Measurements from ENCODE around the gene ERC2. TPM values are rescaled to one million over a fixed set of nuclear protein-coding genes. Genes with fewer than 3 reads are reported as not detected.
"Not testable (repeated sequence)": the region's sequence is repeated elsewhere in the genome, so short reads cannot be mapped to it uniquely, and the experiment has no call there.

The ERC2 gene
- total RNA-seq, 1 donor from 2014 or later = 32.5 TPM

- DNase-seq (ENCODE audit: low spot score, unreplicated experiment) = no peak
- H3K4me1 Mint-ChIP-seq (ENCODE audit: low read depth) = no peaks in the 10 kb centered on the region
- H3K27me3 Mint-ChIP-seq = no peaks in the 10 kb centered on the region
- H3K9me3 Mint-ChIP-seq (ENCODE audit: low read depth) = no peaks in the 10 kb centered on the region
- peak overlapping the region; percentile 30 for H3K27ac Mint-ChIP-seq
- H3K4me3 Mint-ChIP-seq (ENCODE audit: low read depth) = no peak overlapping the region
- TF ChIP-seq, protein P1, sequence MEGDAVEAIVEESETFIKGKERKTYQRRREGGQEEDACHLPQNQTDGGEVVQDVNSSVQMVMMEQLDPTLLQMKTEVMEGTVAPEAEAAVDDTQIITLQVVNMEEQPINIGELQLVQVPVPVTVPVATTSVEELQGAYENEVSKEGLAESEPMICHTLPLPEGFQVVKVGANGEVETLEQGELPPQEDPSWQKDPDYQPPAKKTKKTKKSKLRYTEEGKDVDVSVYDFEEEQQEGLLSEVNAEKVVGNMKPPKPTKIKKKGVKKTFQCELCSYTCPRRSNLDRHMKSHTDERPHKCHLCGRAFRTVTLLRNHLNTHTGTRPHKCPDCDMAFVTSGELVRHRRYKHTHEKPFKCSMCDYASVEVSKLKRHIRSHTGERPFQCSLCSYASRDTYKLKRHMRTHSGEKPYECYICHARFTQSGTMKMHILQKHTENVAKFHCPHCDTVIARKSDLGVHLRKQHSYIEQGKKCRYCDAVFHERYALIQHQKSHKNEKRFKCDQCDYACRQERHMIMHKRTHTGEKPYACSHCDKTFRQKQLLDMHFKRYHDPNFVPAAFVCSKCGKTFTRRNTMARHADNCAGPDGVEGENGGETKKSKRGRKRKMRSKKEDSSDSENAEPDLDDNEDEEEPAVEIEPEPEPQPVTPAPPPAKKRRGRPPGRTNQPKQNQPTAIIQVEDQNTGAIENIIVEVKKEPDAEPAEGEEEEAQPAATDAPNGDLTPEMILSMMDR (IDR thresholded peaks at IDR 0.05; ENCODE audit: unreplicated experiment) = no peak
- H3K36me3 Mint-ChIP-seq (ENCODE audit: insufficient read depth) = no peaks in the 10 kb centered on the region
Observed at GRCh38 chr3:55854494-55854893, 613.8 kb downstream of the ERC2 start.

DNA sequence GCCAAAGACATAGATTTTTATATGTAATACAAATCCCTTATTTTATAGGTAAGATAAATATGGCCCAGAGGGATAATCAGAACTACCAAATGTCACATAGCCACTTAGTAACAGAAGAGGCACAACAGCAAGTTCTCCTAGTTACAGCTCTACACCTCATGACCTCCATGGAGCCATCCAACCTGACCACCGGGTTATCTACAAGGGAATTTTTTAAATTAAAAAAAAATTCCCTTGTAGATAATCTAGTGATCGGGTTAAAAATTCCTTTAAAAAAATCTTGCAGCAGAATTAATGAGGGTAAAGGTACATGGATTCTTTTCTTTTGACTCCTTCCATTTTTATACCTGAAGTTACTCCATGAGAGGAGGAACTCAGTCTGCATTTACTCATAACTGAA lies 615.9 kb downstream of the ERC2 start:
- Mint-ChIP-seq H3K4me1 (ENCODE audit: low read depth) (no peaks in the 10 kb centered on the region), H3K9me3 (ENCODE audit: low read depth) (no peaks in the 10 kb centered on the region), H3K4me3 (ENCODE audit: low read depth) (no peak overlapping the region), H3K27me3 (no peaks in the 10 kb centered on the region), H3K36me3 (ENCODE audit: insufficient read depth) (no peaks in the 10 kb centered on the region), H3K27ac (no peak overlapping the region)
- TF ChIP-seq, protein P1 (IDR thresholded peaks at IDR 0.05; ENCODE audit: unreplicated experiment) = no peak
- no peak for DNase-seq (ENCODE audit: low spot score, unreplicated experiment)

GRCh38 chr3:55842204-55842603 lies 626.1 kb downstream of the ERC2 start:
- no peak overlapping the region for H3K27ac Mint-ChIP-seq
- no peak for DNase-seq (ENCODE audit: low spot score, unreplicated experiment)
- H3K36me3 Mint-ChIP-seq (ENCODE audit: insufficient read depth) = peaks cover 6% of the 10 kb centered on the region
- H3K4me1 Mint-ChIP-seq (ENCODE audit: low read depth) = no peaks in the 10 kb centered on the region
- no peak overlapping the region for H3K4me3 Mint-ChIP-seq (ENCODE audit: low read depth)
- no peaks in the 10 kb centered on the region for H3K27me3 Mint-ChIP-seq
- H3K9me3 Mint-ChIP-seq (ENCODE audit: low read depth) = peaks cover 17% of the 10 kb centered on the region
- TF ChIP-seq, protein P1 (IDR thresholded peaks at IDR 0.05; ENCODE audit: unreplicated experiment) = no peak

DNA sequence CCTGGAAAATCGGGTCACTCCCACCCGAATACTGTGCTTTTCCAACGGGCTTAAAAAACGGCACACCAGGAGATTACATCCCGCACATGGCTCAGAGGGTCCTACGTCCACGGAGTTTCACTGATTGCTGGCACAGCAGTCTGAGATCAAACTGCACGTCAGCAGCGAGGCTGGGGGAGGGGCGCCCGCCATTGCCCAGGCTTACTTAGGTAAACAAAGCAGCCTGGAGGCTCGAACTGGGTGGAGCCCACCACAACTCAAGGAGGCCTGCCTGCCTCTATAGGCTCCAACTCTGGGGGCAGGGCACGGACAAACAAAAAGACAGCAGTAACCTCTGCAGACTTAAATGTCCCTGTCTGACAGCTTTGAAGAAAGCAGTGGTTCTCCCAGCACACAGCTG lies 636.4 kb downstream of the ERC2 start:
- not testable (repeated sequence) for H3K4me3 Mint-ChIP-seq (ENCODE audit: low read depth); H3K27ac Mint-ChIP-seq; H3K27me3 Mint-ChIP-seq; DNase-seq (ENCODE audit: low spot score, unreplicated experiment); H3K36me3 Mint-ChIP-seq (ENCODE audit: insufficient read depth); H3K4me1 Mint-ChIP-seq (ENCODE audit: low read depth)
- H3K9me3 Mint-ChIP-seq (ENCODE audit: low read depth) = peaks cover 22% of the 10 kb centered on the region

DNA sequence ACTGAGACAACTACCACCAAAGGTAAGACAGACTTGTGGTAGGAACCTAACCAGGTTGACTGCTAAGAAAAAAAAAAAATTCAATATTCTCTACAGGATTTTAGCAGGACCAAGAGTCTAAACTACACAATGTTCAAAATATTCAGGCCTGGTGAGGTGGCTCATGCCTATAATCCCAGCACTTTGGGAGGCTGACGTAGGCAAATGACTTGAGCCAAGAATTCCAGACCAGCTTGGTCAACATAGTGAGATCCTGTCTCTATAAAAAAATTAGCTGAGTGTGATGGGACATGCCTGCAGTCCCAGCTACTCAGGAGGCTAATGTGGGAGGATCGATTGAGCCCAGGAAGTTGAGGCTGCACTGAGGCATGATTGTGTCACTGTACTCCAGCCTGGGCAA lies 639.6 kb downstream of the ERC2 start:
- H3K27me3 Mint-ChIP-seq = no peaks in the 10 kb centered on the region
- peaks cover 19% of the 10 kb centered on the region for H3K9me3 Mint-ChIP-seq (ENCODE audit: low read depth)
- H3K4me3 Mint-ChIP-seq (ENCODE audit: low read depth) = no peak overlapping the region
- DNase-seq (ENCODE audit: low spot score, unreplicated experiment) = no peak
- peaks cover 6% of the 10 kb centered on the region for H3K36me3 Mint-ChIP-seq (ENCODE audit: insufficient read depth)
- H3K4me1 Mint-ChIP-seq (ENCODE audit: low read depth) = no peaks in the 10 kb centered on the region
- TF ChIP-seq, protein P1 (IDR thresholded peaks at IDR 0.05; ENCODE audit: unreplicated experiment) = no peak
- no peak overlapping the region for H3K27ac Mint-ChIP-seq

GRCh38 chr3:55827786-55828185 lies 640.5 kb downstream of the ERC2 start:
- H3K36me3 Mint-ChIP-seq (ENCODE audit: insufficient read depth) = peaks cover 6% of the 10 kb centered on the region
- peaks cover 15% of the 10 kb centered on the region for H3K9me3 Mint-ChIP-seq (ENCODE audit: low read depth)
- H3K27ac Mint-ChIP-seq = no peak overlapping the region
- no peaks in the 10 kb centered on the region for H3K4me1 Mint-ChIP-seq (ENCODE audit: low read depth)
- TF ChIP-seq, protein P1 (IDR thresholded peaks at IDR 0.05; ENCODE audit: unreplicated experiment) = no peak
- H3K27me3 Mint-ChIP-seq = no peaks in the 10 kb centered on the region
- no peak overlapping the region for H3K4me3 Mint-ChIP-seq (ENCODE audit: low read depth)
- no peak for DNase-seq (ENCODE audit: low spot score, unreplicated experiment)
